ENCODE results near the gene CACFD1. TPM values are rescaled to one million over a fixed set of nuclear protein-coding genes. Genes with fewer than 3 reads are reported as not detected.

The CACFD1 gene
- total and polyA plus RNA-seq, 7 donors: 2.8 to 9.4 (median 7.1) TPM

DNA sequence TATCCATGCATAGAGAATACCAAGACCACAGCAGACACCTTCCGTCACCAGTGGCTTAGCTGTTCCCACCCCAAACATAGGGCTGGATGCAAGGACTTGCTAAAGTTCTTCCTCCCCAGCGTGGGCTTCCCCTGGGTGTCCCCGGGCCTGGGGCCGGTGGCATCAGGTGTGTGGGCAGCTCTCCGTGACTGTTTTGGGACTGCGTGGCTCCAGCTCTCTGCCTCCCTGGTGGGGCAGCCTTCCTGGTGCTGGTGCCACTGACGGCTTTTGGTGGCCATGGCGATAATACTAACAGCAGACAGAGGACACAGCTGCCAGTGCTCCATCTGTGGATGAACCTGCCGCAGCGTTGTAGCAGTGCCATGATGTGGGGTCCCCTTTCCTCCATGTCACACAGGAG is 4.9 kb downstream of the CACFD1 start:
- intact Hi-C loops (cut with DNase I): loop anchor here (5.0 to 10.0 kb wide), 2 partner anchors 47 to 110 kb away; partner anchors contain the start of genes REXO4 (in 1 of the 2), SURF1 (in 1 of the 2) and SURF2 (in 1 of the 2)
- Histone ChIP-seq H3K4me1 (peaks cover 9% of the 10 kb centered on the region), H3K36me3 (ENCODE audit: insufficient read depth in 1 of 2, low read depth in 1 of 2) (peaks cover 0 to 30% of the 10 kb centered on the region in 2 donors), H3K9me3 (no peaks in the 10 kb centered on the region), H3K27ac (no peak overlapping the region), H3K4me3 (no peak overlapping the region), H3K27me3 (ENCODE audit: insufficient read depth in 3 of 3, low read length in 2 of 3) (no peaks in the 10 kb centered on the region)
- WGBS, 3 donors: 88 to 92% (median 91%) methylated on average over 10 of the region's 10 CpGs
- no peak for ATAC-seq
- no peak for DNase-seq
- TF ChIP-seq, protein P1, sequence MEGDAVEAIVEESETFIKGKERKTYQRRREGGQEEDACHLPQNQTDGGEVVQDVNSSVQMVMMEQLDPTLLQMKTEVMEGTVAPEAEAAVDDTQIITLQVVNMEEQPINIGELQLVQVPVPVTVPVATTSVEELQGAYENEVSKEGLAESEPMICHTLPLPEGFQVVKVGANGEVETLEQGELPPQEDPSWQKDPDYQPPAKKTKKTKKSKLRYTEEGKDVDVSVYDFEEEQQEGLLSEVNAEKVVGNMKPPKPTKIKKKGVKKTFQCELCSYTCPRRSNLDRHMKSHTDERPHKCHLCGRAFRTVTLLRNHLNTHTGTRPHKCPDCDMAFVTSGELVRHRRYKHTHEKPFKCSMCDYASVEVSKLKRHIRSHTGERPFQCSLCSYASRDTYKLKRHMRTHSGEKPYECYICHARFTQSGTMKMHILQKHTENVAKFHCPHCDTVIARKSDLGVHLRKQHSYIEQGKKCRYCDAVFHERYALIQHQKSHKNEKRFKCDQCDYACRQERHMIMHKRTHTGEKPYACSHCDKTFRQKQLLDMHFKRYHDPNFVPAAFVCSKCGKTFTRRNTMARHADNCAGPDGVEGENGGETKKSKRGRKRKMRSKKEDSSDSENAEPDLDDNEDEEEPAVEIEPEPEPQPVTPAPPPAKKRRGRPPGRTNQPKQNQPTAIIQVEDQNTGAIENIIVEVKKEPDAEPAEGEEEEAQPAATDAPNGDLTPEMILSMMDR (IDR thresholded peaks at IDR 0.05): no peak

DNA sequence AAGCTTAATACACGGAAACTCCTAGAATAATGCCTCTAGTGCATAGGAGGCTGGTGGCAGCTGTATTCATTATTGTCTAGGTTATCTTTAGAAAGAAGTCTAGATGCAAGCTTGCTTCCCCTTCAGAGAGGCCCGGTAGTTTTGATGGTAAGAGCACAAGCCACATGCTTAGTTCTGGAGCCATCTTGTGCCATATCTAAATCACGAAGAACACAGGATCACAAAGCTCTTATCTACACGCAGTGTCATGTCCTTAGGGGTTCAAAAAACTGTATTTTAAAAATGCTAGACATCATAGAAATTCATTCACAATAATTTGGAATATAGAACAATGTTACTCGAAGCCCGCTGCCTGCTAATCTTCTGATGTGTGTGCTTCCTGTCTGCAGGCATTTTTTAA is 6.2 kb downstream of the CACFD1 start:
- Histone ChIP-seq H3K9me3 (no peaks in the 10 kb centered on the region), H3K27ac (no peak overlapping the region), H3K4me1 (peaks cover 2% of the 10 kb centered on the region), H3K27me3 (ENCODE audit: insufficient read depth in 3 of 3, low read length in 2 of 3) (no peaks in the 10 kb centered on the region), H3K4me3 (no peak overlapping the region), H3K36me3 (ENCODE audit: insufficient read depth in 1 of 2, low read depth in 1 of 2) (peaks cover 0 to 30% of the 10 kb centered on the region in 2 donors)
- 79 to 85% (median 81%) methylated on average over 6 of the region's 6 CpGs for WGBS, 3 donors
- DNase-seq (no peak), ATAC-seq (no peak)
- intact Hi-C loops (cut with DNase I): loop anchor here in 1 of 2 donors (10.0 kb wide), 1 partner anchor 111 kb away; the partner anchor contains the start of genes SURF1 and SURF2
- TF ChIP-seq, protein P1 (IDR thresholded peaks at IDR 0.05): no peak

DNA sequence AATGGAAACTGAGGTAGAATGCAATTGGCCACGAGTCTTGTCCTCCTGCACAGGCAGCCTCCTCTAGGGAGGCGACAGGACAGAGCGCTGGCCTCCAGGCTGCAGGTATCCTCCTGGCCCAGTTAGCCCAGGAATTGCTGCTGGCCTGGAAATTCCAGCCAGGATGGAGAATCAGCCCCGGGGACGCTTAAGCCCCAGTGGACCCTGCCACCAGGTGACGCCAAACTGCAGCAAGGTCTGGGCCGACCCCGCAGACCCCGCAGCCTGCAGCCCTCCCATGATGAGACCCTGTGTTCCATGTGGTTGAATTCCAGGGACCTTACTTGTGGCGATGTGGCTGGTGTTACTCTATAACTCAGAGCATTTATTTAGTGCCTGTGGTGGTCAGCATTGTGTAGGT is 7.3 kb downstream of the CACFD1 start:
- WGBS, 3 donors: 83 to 89% (median 84%) methylated on average over 10 of the region's 10 CpGs
- Histone ChIP-seq H3K27me3 (ENCODE audit: insufficient read depth in 3 of 3, low read length in 2 of 3) (no peaks in the 10 kb centered on the region), H3K4me3 (no peak overlapping the region), H3K27ac (no peak overlapping the region), H3K9me3 (no peaks in the 10 kb centered on the region), H3K4me1 (no peaks in the 10 kb centered on the region), H3K36me3 (ENCODE audit: insufficient read depth in 1 of 2, low read depth in 1 of 2) (peaks cover 0 to 30% of the 10 kb centered on the region in 2 donors)
- intact Hi-C loops (cut with DNase I): loop anchor here in 1 of 2 donors (10.0 kb wide), 1 partner anchor 112 kb away; the partner anchor contains the start of genes SURF1 and SURF2
- DNase-seq: no peak
- ATAC-seq: no peak
- TF ChIP-seq, protein P1 (IDR thresholded peaks at IDR 0.05): no peak

DNA sequence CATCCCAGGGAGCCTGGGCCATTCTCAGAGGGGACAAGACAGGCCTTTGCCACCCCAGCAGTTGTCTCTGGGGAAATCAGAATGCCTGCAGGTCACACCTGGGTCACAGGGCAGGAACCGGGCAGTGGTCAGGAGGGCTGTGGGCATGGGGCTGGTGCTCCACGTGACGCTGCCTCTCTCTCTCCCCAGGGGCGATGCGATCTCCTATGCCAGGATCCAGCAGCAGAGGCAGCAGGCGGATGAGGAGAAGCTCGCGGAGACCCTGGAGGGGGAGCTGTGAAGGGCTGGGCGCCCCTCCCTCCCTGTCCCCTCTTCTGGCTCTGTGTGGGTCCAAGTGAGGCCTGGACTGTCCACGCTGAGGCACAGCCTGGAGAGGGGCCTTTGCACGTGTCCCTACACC is 8.6 kb downstream of the CACFD1 start:
- DNase-seq: no peak
- intact Hi-C loops (cut with DNase I): loop anchor here in 1 of 2 donors (10.0 kb wide), 1 partner anchor 114 kb away; the partner anchor contains the start of genes SURF1 and SURF2
- H3K27ac ChIP-seq: no peak overlapping the region
- ATAC-seq: peak in 1 of 4 donors; percentile 7
- peaks cover 0 to 28% of the 10 kb centered on the region in 2 donors for H3K36me3 ChIP-seq (ENCODE audit: insufficient read depth in 1 of 2, low read depth in 1 of 2)
- no peaks in the 10 kb centered on the region for H3K4me1 ChIP-seq
- TF ChIP-seq, protein P1 (IDR thresholded peaks at IDR 0.05): no peak
- no peak overlapping the region for H3K4me3 ChIP-seq
- H3K27me3 ChIP-seq (ENCODE audit: insufficient read depth in 3 of 3, low read length in 2 of 3): no peaks in the 10 kb centered on the region
- WGBS, 3 donors: 88 to 91% (median 89%) methylated on average over 10 to 11 of the region's 11 CpGs
- H3K9me3 ChIP-seq: no peaks in the 10 kb centered on the region

Data from psoas muscle (tissue), 8 donors.